Liver (tissue), 9 donors: Measurements from ENCODE around the gene HIVEP2. TPM values are rescaled to one million over a fixed set of nuclear protein-coding genes. Genes with fewer than 3 reads are reported as not detected.

ENCODE experiments used
- DNase-seq: peaks from one replicate; pipeline ENCODE4 v3.0.0-alpha.2; 2017; ENCODE audit warnings: low spot score
- H3K27ac ChIP-seq, 2 donors: one replicate each; pipeline ENCODE4 v1.7.0; 2013; ENCODE audit warnings: inconsistent platforms in 2 of 2, low read length in 2 of 2, control low read depth in 1 of 2, low read depth in 1 of 2, mild to moderate bottlenecking in 1 of 2
- H3K27me3 ChIP-seq, 4 donors: one replicate each; pipeline versions ENCODE4 v1.6.1 to v1.7.0; 2013; ENCODE audit warnings: low read length in 3 of 4, inconsistent platforms in 1 of 4, mild to moderate bottlenecking in 1 of 4, moderate library complexity in 1 of 4; ENCODE audit not compliant: control insufficient read depth in 4 of 4, insufficient read depth in 4 of 4
- H3K36me3 ChIP-seq, 4 donors: one replicate each; pipeline versions ENCODE4 v1.6.1 to v1.7.0; 2013; ENCODE audit warnings: low read length in 3 of 4, mild to moderate bottlenecking in 3 of 4, low read depth in 1 of 4, moderate library complexity in 1 of 4; ENCODE audit not compliant: control insufficient read depth in 4 of 4, insufficient read depth in 3 of 4
- H3K4me1 ChIP-seq, 4 donors: one replicate each; pipeline versions ENCODE4 v1.6.1 to v1.7.0; 2013; ENCODE audit warnings: low read length in 3 of 4, mild to moderate bottlenecking in 3 of 4, moderate library complexity in 1 of 4; ENCODE audit not compliant: control insufficient read depth in 4 of 4, insufficient read depth in 4 of 4
- H3K4me3 ChIP-seq, 3 donors: one replicate each; pipeline versions ENCODE4 v1.6.1 to v1.7.0; 2013; ENCODE audit warnings: low read length in 3 of 3, control low read depth in 1 of 3, low read depth in 1 of 3, mild to moderate bottlenecking in 1 of 3
- H3K9ac ChIP-seq, 2 donors: one replicate each; pipeline ENCODE4 v1.7.0; 2013; ENCODE audit warnings: low read length in 2 of 2, mild to moderate bottlenecking in 2 of 2, moderate library complexity in 2 of 2, control low read depth in 1 of 2, low read depth in 1 of 2
- H3K9me3 ChIP-seq, 4 donors: one replicate each; pipeline versions ENCODE4 v1.6.1 to v1.7.0; 2013; ENCODE audit warnings: low read length in 3 of 4; ENCODE audit not compliant: control insufficient read depth in 4 of 4
- ATF3 ChIP-seq: IDR thresholded peaks from 2 replicates; pipeline ENCODE4 v1.6.1; 2016; ENCODE audit warnings: antibody characterized with exemption
- CTCF ChIP-seq: fragments of 150-350 bp; IDR thresholded peaks from 2 replicates; pipeline ENCODE4 v1.5.1; 2017; ENCODE audit warnings: improper control_type of control experiment, low read depth, low read length; ENCODE audit not compliant: missing input control
- EGR1 ChIP-seq, 2 donors: IDR thresholded peaks; 2 replicates each; pipeline ENCODE4 v1.6.1; 2016 to 2018; ENCODE audit warnings: antibody characterized with exemption in 2 of 2, low read depth in 2 of 2
- FOXA1 ChIP-seq: IDR thresholded peaks from 2 replicates; pipeline ENCODE4 v1.6.1; 2016; ENCODE audit warnings: antibody characterized with exemption
- FOXA2 ChIP-seq: IDR thresholded peaks from 2 replicates; pipeline ENCODE4 v1.6.1; 2016; ENCODE audit warnings: antibody characterized with exemption
- GABPA ChIP-seq, 2 donors: IDR thresholded peaks in 1 of 2; conservative IDR thresholded peaks in 1 of 2; 2 replicates each; pipeline ENCODE4 v1.6.1; 2016; ENCODE audit warnings: antibody characterized with exemption in 2 of 2, mild to moderate bottlenecking in 1 of 2, moderate library complexity in 1 of 2
- HNF4A ChIP-seq, 2 donors: conservative IDR thresholded peaks; 2 replicates each; pipeline ENCODE4 v1.6.1; 2016; ENCODE audit warnings: antibody characterized with exemption in 2 of 2, mild to moderate bottlenecking in 2 of 2
- HNF4G ChIP-seq: IDR thresholded peaks from 2 replicates; pipeline ENCODE4 v1.6.1; 2016; ENCODE audit warnings: antibody characterized with exemption
- JUND ChIP-seq, 2 donors: IDR thresholded peaks; 2 replicates each; pipeline ENCODE4 v1.6.1; 2016; ENCODE audit warnings: antibody characterized with exemption in 2 of 2
- MAX ChIP-seq: IDR thresholded peaks from 2 replicates; pipeline ENCODE4 v1.6.1; 2016; ENCODE audit warnings: antibody characterized with exemption
- NR2F2 ChIP-seq: IDR thresholded peaks from 2 replicates; pipeline ENCODE4 v1.6.1; 2016; ENCODE audit warnings: antibody characterized with exemption
- RAD21 ChIP-seq, 2 donors: IDR thresholded peaks; 2 replicates each; pipeline ENCODE4 v1.6.1; 2016; ENCODE audit warnings: antibody characterized with exemption in 2 of 2, mild to moderate bottlenecking in 2 of 2
- REST ChIP-seq: IDR thresholded peaks from 2 replicates; pipeline ENCODE4 v1.6.1; 2016; ENCODE audit warnings: antibody characterized with exemption, mild to moderate bottlenecking
- RXRA ChIP-seq, 2 donors: IDR thresholded peaks; 2 replicates each; pipeline ENCODE4 v1.6.1; 2017 to 2018; ENCODE audit warnings: antibody characterized with exemption in 2 of 2, mild to moderate bottlenecking in 1 of 2
- SP1 ChIP-seq: IDR thresholded peaks from 2 replicates; pipeline ENCODE4 v1.6.1; 2018; ENCODE audit warnings: antibody characterized with exemption, mild to moderate bottlenecking
- TAF1 ChIP-seq: conservative IDR thresholded peaks from 2 replicates; pipeline ENCODE4 v1.6.1; 2016; ENCODE audit warnings: antibody characterized with exemption, mild to moderate bottlenecking
- YY1 ChIP-seq: IDR thresholded peaks from 2 replicates; pipeline ENCODE4 v1.6.1; 2016; ENCODE audit warnings: antibody characterized with exemption, mild to moderate bottlenecking
- ZBTB33 ChIP-seq: IDR thresholded peaks from 2 replicates; pipeline ENCODE4 v1.6.1; 2016; ENCODE audit warnings: antibody characterized with exemption
- WGBS: extraction: QIAGEN DNeasy Blood & Tissue Kit; methylation state at CpG from one replicate; pipeline ENCODE4 v1.1.7; 2013; 5-methylcytosine and 5-hydroxymethylcytosine counted together
- polyA plus RNA-seq, 2 donors: library from polyadenylated mRNA; stranded (reverse) in 1 of 2; unstranded in 1 of 2; fragments of 200-250 nt in 1 of 2; fragments of >200 nt in 1 of 2; fragmentation: Nextera tagmentation in 1 of 2; extraction: Ambion mirVana in 1 of 2; gene quantifications; one replicate each; pipeline versions ENCODE4 v1.2.1 to v1.2.3, GENCODE V29; 2013 to 2015
- total RNA-seq, 2 donors: library from RNA; depleted of rRNA; stranded (reverse); fragments of >200 nt; gene quantifications; one replicate each; pipeline ENCODE4 v1.2.3, GENCODE V29; 2014
- donor health status: healthy.
- donor health status: healthy.
- donor health status: healthy.
- donor health status: healthy.
- donor health status: healthy.

HIVEP2 gene
- total and polyA plus RNA-seq, 4 donors, result 0.82 to 6.6 (median 1.3) TPM

GRCh38 chr6:142764311-142764710 is 180.7 kb downstream of the HIVEP2 start:
- TF ChIP-seq YY1, result no peak
- no peak for TF ChIP-seq ZBTB33
- TF ChIP-seq EGR1 (IDR thresholded peaks at IDR 0.05; ENCODE audit: low read depth in 2 of 2), result no peak
- TF ChIP-seq RXRA (IDR thresholded peaks at IDR 0.05), result no peak
- no peak for TF ChIP-seq MAX
- TF ChIP-seq HNF4G, result no peak
- no peak for TF ChIP-seq JUND (IDR thresholded peaks at IDR 0.05)
- no peak for TF ChIP-seq RAD21 (IDR thresholded peaks at IDR 0.05)
- no peak for TF ChIP-seq ATF3
- no peak for TF ChIP-seq FOXA1
- TF ChIP-seq FOXA2, result no peak
- no peak for TF ChIP-seq GABPA (IDR thresholded peaks at IDR 0.05 in 1 of 2, conservative IDR thresholded peaks at IDR 0.05 in 1 of 2)
- TF ChIP-seq SP1, result no peak
- TF ChIP-seq NR2F2, result no peak
- no peak for TF ChIP-seq CTCF
- no peak for TF ChIP-seq TAF1
- no peak for TF ChIP-seq HNF4A (conservative IDR thresholded peaks at IDR 0.05)
- no peak for TF ChIP-seq REST
- 94% methylated on average over 1 of the region's 1 CpG for WGBS
- Histone ChIP-seq H3K4me3 (no peak overlapping the region), H3K36me3 (peaks cover 0 to 21% (median 19%) of the 10 kb centered on the region in 4 donors), H3K9me3 (no peaks in the 10 kb centered on the region), H3K27ac (no peak overlapping the region), H3K9ac (no peak overlapping the region), H3K4me1 (no peaks in the 10 kb centered on the region), H3K27me3 (no peaks in the 10 kb centered on the region)
- DNase-seq, result no peak
